ENCODE data around the gene CSNK2A1.

The CSNK2A1 gene

GRCh38 chr20:543369-544152 is at the start of gene CSNK2A1:
CSNK2A1 (minus strand) TSS chr20:543790; CDS start chr20:508551, 35,239 bp downstream.
- H3K27ac ChIP-seq: peak within 1 kb of the TSS; percentile 72
- TF ChIP-seq CTCF (IDR thresholded peaks at IDR 0.05) (no peak), ZFX (IDR thresholded peaks at IDR 0.05; ENCODE audit: borderline replicate concordance) (no peak)

- no peak for TF ChIP-seq ZFX (IDR thresholded peaks at IDR 0.05; ENCODE audit: borderline replicate concordance)
- TF ChIP-seq CTCF (IDR thresholded peaks at IDR 0.05): no peak
- no peak overlapping the region for H3K27ac ChIP-seq
Observed at GRCh38 chr20:592506-592905, 48.9 kb upstream of the CSNK2A1 start.

- TF ChIP-seq CTCF (IDR thresholded peaks at IDR 0.05) (no peak), ZFX (IDR thresholded peaks at IDR 0.05; ENCODE audit: borderline replicate concordance) (no peak)
- H3K27ac ChIP-seq: no peak overlapping the region
Observed at GRCh38 chr20:591941-592340, 48.4 kb upstream of the CSNK2A1 start.

GRCh38 chr20:588932-589672 is 45.5 kb upstream of the CSNK2A1 start:
- H3K27ac ChIP-seq: no peak overlapping the region

GRCh38 chr20:588476-588875 is 44.9 kb upstream of the CSNK2A1 start:
- H3K27ac ChIP-seq: no peak overlapping the region
- TF ChIP-seq CTCF (IDR thresholded peaks at IDR 0.05) (no peak), ZFX (IDR thresholded peaks at IDR 0.05; ENCODE audit: borderline replicate concordance) (no peak)

More at GRCh38 chr20:588932-589672, 45.5 kb upstream of the CSNK2A1 start:
- TF ChIP-seq ZFX (IDR thresholded peaks at IDR 0.05; ENCODE audit: borderline replicate concordance) (no peak), CTCF (IDR thresholded peaks at IDR 0.05) (no peak)

- TF ChIP-seq CTCF (IDR thresholded peaks at IDR 0.05) (no peak), ZFX (IDR thresholded peaks at IDR 0.05; ENCODE audit: borderline replicate concordance) (no peak)
- H3K27ac ChIP-seq: no peak overlapping the region
Observed at GRCh38 chr20:584971-585301, 41.3 kb upstream of the CSNK2A1 start.

Data from 22Rv1 (cell line).